ENCODE results near the gene CD248.
A peak's percentile ranks its signal among the peaks of the same experiment; 100 is the strongest.
"Not testable (repeated sequence)": the region's sequence is repeated elsewhere in the genome, so short reads cannot be mapped to it uniquely, and the experiment has no call there.

Gene CD248

DNA sequence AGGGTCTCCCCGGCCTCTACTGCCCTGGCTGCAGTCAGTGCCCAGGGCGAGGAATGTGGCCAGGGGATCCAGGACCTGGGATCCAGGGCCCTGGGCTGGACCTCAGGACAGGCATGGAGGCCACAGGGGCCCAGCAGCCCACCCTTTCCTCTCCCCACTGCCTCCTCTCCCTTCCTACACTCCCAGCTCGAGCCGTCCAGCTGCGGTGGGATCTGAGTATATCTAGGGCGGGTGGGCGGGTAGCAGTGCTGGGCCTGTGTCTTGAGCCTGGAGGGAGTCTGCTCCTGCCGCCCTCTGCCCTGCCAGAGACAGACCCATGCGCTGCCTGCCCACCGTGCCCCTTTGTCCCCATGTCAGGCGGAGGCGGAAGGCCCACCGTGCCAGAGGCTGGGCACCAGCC is 40.2 kb downstream of the CD248 start:
- not testable (repeated sequence) for DNase-seq (ENCODE audit: low read depth)

DNA sequence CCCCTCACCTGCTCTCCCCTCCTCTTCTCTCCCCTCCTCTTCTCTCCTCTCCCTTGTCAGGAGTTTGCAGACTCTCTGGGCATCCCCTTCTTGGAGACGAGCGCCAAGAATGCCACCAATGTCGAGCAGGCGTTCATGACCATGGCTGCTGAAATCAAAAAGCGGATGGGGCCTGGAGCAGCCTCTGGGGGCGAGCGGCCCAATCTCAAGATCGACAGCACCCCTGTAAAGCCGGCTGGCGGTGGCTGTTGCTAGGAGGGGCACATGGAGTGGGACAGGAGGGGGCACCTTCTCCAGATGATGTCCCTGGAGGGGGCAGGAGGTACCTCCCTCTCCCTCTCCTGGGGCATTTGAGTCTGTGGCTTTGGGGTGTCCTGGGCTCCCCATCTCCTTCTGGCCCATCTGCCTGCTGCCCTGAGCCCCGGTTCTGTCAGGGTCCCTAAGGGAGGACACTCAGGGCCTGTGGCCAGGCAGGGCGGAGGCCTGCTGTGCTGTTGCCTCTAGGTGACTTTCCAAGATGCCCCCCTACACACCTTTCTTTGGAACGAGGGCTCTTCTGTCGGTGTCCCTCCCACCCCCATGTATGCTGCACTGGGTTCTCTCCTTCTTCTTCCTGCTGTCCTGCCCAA is 40.7 kb downstream of the CD248 start:
- no peak for DNase-seq (ENCODE audit: low read depth)

GRCh38 chr11:66275396-66275795 is 41.4 kb downstream of the CD248 start:
- no peak for DNase-seq (ENCODE audit: low read depth)

DNA sequence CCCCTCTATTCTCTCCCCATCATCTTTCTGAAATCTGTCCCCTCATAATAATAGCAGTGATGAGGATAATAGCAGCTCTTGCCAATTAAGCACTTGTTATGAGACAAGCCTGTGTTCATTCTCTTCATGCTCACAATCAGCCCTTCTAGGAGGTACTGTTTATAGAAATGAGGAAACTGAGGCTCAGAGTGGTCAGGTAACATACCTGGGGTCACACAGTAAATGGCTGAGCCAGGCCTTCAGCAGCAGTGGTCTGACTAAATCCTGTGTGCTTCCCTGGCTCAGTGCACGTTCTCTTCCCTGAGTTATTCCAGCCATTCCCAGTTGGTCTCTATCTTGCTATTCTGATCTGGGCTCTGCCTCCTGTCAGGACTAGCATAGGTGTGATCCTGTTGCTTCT is 42.6 kb downstream of the CD248 start:
- DNase-seq (ENCODE audit: low read depth) = no peak

DNA sequence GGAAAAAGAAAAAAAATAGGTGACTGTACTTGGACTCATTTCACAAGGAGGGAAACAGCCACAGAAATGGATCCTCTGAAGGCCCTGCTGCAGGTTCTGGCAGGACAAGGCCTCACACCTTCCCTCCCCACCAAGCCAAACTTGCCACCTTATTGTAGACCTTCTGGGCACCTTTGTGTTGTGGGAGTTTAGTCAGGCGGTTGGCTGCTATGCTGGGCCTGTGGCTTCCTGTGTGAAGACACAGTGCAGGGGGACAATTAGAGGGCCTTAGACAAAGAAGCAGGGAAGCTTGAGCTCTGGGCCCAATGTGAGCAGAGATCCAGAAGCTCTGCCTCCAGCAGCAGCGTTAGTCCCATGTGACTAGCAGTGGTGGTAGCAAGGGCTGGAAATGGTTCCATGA is 44.2 kb downstream of the CD248 start:
- DNase-seq (ENCODE audit: low read depth) = no peak

- no peak for DNase-seq (ENCODE audit: low read depth)
Observed at GRCh38 chr11:66271816-66272215, 45.0 kb downstream of the CD248 start.

DNA sequence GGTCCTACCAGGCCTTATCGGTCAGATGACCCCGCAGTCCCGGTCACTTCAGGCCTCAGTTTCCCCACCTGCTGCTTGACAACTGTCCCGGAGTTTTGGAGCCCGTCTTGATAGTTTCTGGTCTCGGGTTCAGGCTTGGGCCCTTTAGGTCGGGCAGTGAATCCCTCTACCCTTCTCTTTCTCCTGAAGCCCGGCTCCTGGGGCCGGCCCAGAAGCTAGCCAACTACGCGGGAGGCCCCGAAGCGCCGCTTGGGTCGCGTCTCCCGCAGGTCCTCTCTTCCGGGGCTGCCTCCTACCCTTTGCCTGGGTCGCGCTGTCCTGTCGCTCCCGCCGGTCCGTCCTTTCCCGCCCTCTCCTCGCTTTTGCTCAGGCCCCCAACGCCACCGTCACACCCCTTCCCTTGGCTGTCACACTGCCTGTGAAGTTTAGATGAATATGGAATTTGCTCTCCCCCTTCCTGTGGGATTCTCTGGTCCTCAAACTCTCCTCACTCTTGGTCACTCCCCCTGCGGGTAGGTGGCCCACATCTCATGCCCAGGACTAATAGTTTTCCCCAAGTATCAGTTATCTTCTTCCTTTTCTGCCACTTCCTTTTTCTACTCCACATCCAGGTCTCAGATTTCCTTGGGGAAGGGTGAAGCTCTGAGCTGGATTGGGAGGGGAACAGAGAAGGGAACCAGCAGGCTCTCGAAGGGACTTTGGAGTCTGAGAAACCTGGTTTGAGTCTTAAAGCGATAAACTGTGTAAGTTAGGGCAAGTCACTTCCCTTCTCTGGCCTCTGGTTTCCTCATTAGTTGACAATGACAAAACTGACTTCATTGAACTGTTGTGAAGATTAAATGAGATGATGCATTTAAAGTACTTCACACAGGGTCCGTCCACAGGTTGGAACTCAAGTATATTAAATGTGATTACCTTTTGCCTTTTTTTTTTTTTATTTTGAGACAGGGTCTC is 47.6 kb downstream of the CD248 start:
- DNase-seq (ENCODE audit: low read depth) = no peak

- DNase-seq (ENCODE audit: low read depth) = peak; percentile 100
Observed at GRCh38 chr11:66268244-66268951, 48.4 kb downstream of the CD248 start, which contains the start of gene RAB1B. TSS of gene RAB1B (plus strand) at chr11:66268639. CDS start at chr11:66268680, 41 bp downstream.

GRCh38 chr11:66267379-66268243 is 49.2 kb downstream of the CD248 start:
- DNase-seq (ENCODE audit: low read depth) = peak; percentile 80

DNA sequence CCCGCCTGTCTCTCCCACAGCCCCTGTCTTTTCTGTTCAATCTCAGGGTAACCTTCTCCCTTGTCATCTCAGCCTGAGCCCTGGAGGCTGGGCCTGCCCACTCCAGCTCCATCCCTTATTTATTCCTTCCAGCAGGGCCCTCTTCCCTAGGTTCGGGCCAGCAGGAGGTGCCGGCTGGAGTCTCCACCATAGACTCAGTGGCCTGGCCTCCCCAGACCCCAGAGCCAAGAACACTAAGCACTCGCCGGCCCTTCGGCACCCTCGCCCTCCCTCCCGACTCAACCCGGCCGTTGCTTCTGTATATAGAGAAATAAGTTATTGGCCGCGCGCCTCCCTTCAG is 49.8 kb downstream of the CD248 start:
- DNase-seq (ENCODE audit: low read depth) = no peak

- no peak for DNase-seq (ENCODE audit: low read depth)
Observed at GRCh38 chr11:66266378-66267038, 50.3 kb downstream of the CD248 start.

DNA sequence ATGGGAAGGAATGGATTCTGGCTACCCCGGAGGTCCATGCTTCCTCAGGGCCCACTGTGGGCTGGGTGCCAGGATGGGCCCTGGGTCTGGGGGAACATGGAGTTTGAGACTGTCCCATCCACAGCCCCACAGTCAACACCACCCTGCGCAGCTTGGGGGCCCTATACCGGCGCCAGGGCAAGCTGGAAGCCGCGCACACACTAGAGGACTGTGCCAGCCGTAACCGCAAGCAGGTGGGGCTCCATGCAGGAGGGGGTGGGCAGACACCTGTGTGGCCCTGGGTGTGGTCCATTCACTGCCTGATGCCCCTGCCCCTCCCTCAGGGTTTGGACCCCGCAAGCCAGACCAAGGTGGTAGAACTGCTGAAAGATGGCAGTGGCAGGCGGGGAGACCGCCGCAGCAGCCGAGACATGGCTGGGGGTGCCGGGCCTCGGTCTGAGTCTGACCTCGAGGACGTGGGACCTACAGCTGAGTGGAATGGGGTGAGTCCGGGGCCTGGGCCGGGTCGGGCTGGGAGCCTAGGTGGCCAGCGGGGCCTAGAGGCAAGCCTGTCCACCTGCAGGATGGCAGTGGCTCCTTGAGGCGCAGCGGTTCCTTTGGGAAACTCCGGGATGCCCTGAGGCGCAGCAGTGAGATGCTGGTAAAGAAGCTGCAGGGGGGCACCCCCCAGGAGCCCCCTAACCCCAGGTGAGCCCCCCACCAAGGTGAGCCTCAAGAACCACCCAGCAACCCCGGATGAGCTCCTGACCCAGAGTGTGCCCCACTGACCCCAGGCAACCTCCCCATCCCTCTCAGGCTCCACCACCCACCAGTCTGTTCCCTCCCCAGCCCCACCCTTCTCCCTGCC is 51.1 kb downstream of the CD248 start:
- DNase-seq (ENCODE audit: low read depth) = no peak

DNA sequence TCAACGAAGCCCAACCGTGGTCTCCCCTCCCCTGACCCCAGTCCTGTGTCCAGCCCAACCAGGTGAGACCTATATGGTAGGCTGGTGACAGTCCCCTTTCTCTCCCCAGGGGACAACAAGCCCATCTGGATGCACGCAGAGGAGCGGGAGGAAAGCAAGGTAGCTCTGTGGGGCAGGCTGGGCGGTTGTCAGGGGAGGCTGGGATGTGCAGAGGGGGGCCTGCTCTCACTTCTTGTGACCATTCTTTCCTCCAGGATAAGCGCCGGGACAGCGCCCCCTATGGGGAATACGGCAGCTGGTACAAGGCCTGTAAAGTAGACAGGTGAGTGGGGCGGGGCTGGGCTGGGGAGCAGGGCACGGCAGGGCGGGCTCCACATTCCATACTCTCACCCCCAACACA is 51.9 kb downstream of the CD248 start:
- no peak for DNase-seq (ENCODE audit: low read depth)

All from stimulated activated CD8-positive, alpha-beta memory T cell treated with anti-CD3 and anti-CD28 coated beads, Interleukin-12 subunit alpha, Interleukin-12 subunit beta, amount 100 ng/mL, for 4 hours (primary cell).